ENCODE data around the gene C19orf38. TPM values are rescaled to one million over a fixed set of nuclear protein-coding genes. Genes with fewer than 3 reads are reported as not detected.

C19orf38 gene
- total RNA-seq, 1 experiment from 2014 or later, result not detected

DNA sequence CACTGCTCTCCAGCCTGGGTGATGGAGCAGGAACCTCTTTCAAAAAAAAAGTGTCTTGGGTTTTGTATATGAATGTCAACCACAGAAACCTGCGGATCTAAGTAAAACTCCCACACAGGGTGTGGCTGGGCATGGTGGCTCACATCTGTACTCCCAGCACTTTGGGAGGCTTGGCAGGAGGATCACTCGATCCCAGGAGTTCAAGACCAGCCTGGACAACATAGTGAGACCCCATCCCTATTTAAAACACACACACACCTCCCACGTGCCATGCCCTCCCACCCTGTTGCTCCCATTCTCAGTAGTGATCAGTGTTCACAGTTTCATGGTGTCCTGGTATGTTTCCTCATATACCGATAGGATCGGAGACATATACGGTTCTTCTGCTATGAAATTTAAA, 21.4 kb upstream of the C19orf38 start:
- no peaks in the 10 kb centered on the region for H4K20me1 ChIP-seq (ENCODE audit: control insufficient read depth, insufficient read depth, insufficient read length)
- no peak overlapping the region for H3K4me3 Mint-ChIP-seq
- TF ChIP-seq, protein P1, sequence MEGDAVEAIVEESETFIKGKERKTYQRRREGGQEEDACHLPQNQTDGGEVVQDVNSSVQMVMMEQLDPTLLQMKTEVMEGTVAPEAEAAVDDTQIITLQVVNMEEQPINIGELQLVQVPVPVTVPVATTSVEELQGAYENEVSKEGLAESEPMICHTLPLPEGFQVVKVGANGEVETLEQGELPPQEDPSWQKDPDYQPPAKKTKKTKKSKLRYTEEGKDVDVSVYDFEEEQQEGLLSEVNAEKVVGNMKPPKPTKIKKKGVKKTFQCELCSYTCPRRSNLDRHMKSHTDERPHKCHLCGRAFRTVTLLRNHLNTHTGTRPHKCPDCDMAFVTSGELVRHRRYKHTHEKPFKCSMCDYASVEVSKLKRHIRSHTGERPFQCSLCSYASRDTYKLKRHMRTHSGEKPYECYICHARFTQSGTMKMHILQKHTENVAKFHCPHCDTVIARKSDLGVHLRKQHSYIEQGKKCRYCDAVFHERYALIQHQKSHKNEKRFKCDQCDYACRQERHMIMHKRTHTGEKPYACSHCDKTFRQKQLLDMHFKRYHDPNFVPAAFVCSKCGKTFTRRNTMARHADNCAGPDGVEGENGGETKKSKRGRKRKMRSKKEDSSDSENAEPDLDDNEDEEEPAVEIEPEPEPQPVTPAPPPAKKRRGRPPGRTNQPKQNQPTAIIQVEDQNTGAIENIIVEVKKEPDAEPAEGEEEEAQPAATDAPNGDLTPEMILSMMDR (conservative IDR thresholded peaks at IDR 0.05), result no peak
- no peaks in the 10 kb centered on the region for H3K79me2 ChIP-seq (ENCODE audit: insufficient read depth, low read length)
- H3K27me3 Mint-ChIP-seq (ENCODE audit: low read depth), result no peaks in the 10 kb centered on the region
- H3K4ac ChIP-seq (ENCODE audit: low read depth, low read length), result no peak overlapping the region
- no peaks in the 10 kb centered on the region for H3K9me3 Mint-ChIP-seq
- H3K4me1 ChIP-seq (ENCODE audit: insufficient read depth, low read length), result no peaks in the 10 kb centered on the region
- no peak overlapping the region for H2BK15ac ChIP-seq (ENCODE audit: low read depth, low read length)
- H3K27ac Mint-ChIP-seq, result no peak overlapping the region
- no peak overlapping the region for H3K9ac ChIP-seq (ENCODE audit: extremely low read depth, insufficient read length, low read length)
- H3K23ac ChIP-seq (ENCODE audit: insufficient read length, low read depth, low read length), result no peak overlapping the region
- H2AK5ac ChIP-seq (ENCODE audit: insufficient read length, low read length), result no peak overlapping the region
- no peak overlapping the region for H2AFZ ChIP-seq (ENCODE audit: low read length)
- no peak overlapping the region for H4K8ac ChIP-seq (replicated peaks; ENCODE audit: insufficient read length, low read depth, low read length)
- no peak overlapping the region for H3K14ac ChIP-seq (ENCODE audit: insufficient read depth, low read length)
- no peaks in the 10 kb centered on the region for H3K9me3 ChIP-seq (ENCODE audit: control insufficient read depth, low read depth, low read length)
- no peak overlapping the region for H3K27ac ChIP-seq (ENCODE audit: insufficient read length, low read depth, low read length)
- no peaks in the 10 kb centered on the region for H3K79me1 ChIP-seq (ENCODE audit: insufficient read depth, low read depth, low read length, poor library complexity, severe bottlenecking)
- no peak overlapping the region for H4K91ac ChIP-seq (ENCODE audit: insufficient read length, low read depth, low read length)
- no peaks in the 10 kb centered on the region for H3K23me2 ChIP-seq (ENCODE audit: insufficient read length, low read depth, low read length, poor library complexity, severe bottlenecking)
- no peaks in the 10 kb centered on the region for H3K4me1 Mint-ChIP-seq
- no peak overlapping the region for H4K5ac ChIP-seq (ENCODE audit: insufficient read length, low read depth, low read length)
- H3K36me3 Mint-ChIP-seq (ENCODE audit: insufficient read depth in 1 of 3, low read depth in 3 of 3), result peaks cover 19 to 47% (median 33%) of the 10 kb centered on the region in 3 experiments; a peak in 5 of 7 replicates
- H2BK120ac ChIP-seq (ENCODE audit: low read depth, low read length, poor library complexity, severe bottlenecking), result no peak overlapping the region
- no peak for DNase-seq
- no peak overlapping the region for H3K4me2 ChIP-seq (ENCODE audit: insufficient read depth, insufficient read length, low read length)
- no peak overlapping the region for H2BK5ac ChIP-seq (ENCODE audit: insufficient read length, low read length)
- H2BK20ac ChIP-seq (ENCODE audit: low read depth, low read length, poor library complexity, severe bottlenecking), result no peak overlapping the region
- H3K27me3 ChIP-seq (ENCODE audit: insufficient read depth, low read length), result no peaks in the 10 kb centered on the region
- no peak overlapping the region for H2BK12ac ChIP-seq (ENCODE audit: insufficient read length, low read depth, low read length)
- no peak overlapping the region for H3K56ac ChIP-seq (ENCODE audit: insufficient read length, low read depth, low read length)
- no CpG with 5 or more reads among the region's 6 CpGs for WGBS (ENCODE audit: extremely low coverage, insufficient read length, low lambda C conversion rate)
- H3T11ph ChIP-seq (ENCODE audit: low read length), result no peak overlapping the region
- H3K18ac ChIP-seq (ENCODE audit: insufficient read length, low read depth, low read length), result no peak overlapping the region
